CD14-positive monocyte (primary cell): ENCODE data around the gene MOAP1. TPM values are rescaled to one million over a fixed set of nuclear protein-coding genes. Genes with fewer than 3 reads are reported as not detected.

Source experiments
- DNase-seq, 3 donors: peaks; one replicate each; pipeline ENCODE4 v3.0.0-alpha.2; 2011 to 2022
- H2AFZ ChIP-seq: 2 replicates; pipeline ENCODE4 v1.6.0; 2012; ENCODE audit warnings: mild to moderate bottlenecking, low read depth, low read length, inconsistent platforms; ENCODE audit not compliant: insufficient read depth, poor library complexity, severe bottlenecking
- H3K27ac ChIP-seq, 2 donors: 1 replicate in 1 of 2; 2 replicates in 1 of 2; pipeline ENCODE4 v1.5.1; 2012 to 2013; ENCODE audit warnings: low read length in 2 of 2, control low read depth in 1 of 2, inconsistent platforms in 1 of 2, low read depth in 1 of 2, mild to moderate bottlenecking in 1 of 2
- H3K27me3 ChIP-seq, 2 donors: one replicate each; pipeline versions ENCODE4 v1.6.0 to v1.6.1; 2011 to 2013; ENCODE audit warnings: low read length in 2 of 2; ENCODE audit not compliant: control insufficient read depth in 2 of 2, insufficient read depth in 2 of 2
- H3K36me3 ChIP-seq, 2 donors: replicated peaks in 1 of 2; 1 replicate in 1 of 2; 2 replicates in 1 of 2; pipeline versions ENCODE4 v1.5.1 to v1.6.1; 2012 to 2013; ENCODE audit warnings: low read length in 2 of 2, control low read depth in 1 of 2, inconsistent platforms in 1 of 2, mild to moderate bottlenecking in 1 of 2; ENCODE audit not compliant: insufficient read depth in 2 of 2, control insufficient read depth in 1 of 2
- H3K4me1 ChIP-seq, 2 donors: 1 replicate in 1 of 2; 2 replicates in 1 of 2; pipeline versions ENCODE4 v1.5.1 to v1.6.1; 2012 to 2013; ENCODE audit warnings: low read length in 2 of 2, control low read depth in 1 of 2, inconsistent platforms in 1 of 2, mild to moderate bottlenecking in 1 of 2, moderate library complexity in 1 of 2; ENCODE audit not compliant: insufficient read depth in 2 of 2, control insufficient read depth in 1 of 2
- H3K4me2 ChIP-seq: replicated peaks from 2 replicates; pipeline ENCODE3; 2012; ENCODE audit warnings: low read length, moderate library complexity, mild to moderate bottlenecking; ENCODE audit not compliant: poor library complexity, severe bottlenecking; ENCODE audit errors: extremely low read depth
- H3K4me3 ChIP-seq, 3 experiments: fragments of 200-600 bp in 1 of 3; sonication (generic) in 1 of 3; replicated peaks in 1 of 3; 1 replicate in 2 of 3; 2 replicates in 1 of 3; pipeline ENCODE4 v1.5.1; 2011 to 2013; ENCODE audit warnings: low read length in 3 of 3, mild to moderate bottlenecking in 3 of 3, control low read depth in 2 of 3, low read depth in 2 of 3, inconsistent platforms in 1 of 3, moderate library complexity in 1 of 3
- H3K79me2 ChIP-seq: 2 replicates; pipeline ENCODE4 v1.6.0; 2012; ENCODE audit warnings: mild to moderate bottlenecking, control low read depth, inconsistent platforms, low read length, moderate library complexity; ENCODE audit not compliant: insufficient read depth
- H3K9ac ChIP-seq: 2 replicates; pipeline ENCODE4 v1.6.0; 2017; ENCODE audit warnings: low read length, mild to moderate bottlenecking; ENCODE audit not compliant: insufficient read depth, poor library complexity, severe bottlenecking
- H3K9me3 ChIP-seq, 2 donors: replicated peaks in 1 of 2; 1 replicate in 1 of 2; 2 replicates in 1 of 2; pipeline versions ENCODE4 v1.5.1 to v1.6.1; 2012 to 2013; ENCODE audit warnings: low read length in 2 of 2, control low read depth in 1 of 2; ENCODE audit not compliant: control insufficient read depth in 1 of 2, insufficient read depth in 1 of 2
- H4K20me1 ChIP-seq: 2 replicates; pipeline ENCODE4 v1.6.0; 2012; ENCODE audit warnings: mild to moderate bottlenecking, low read length, control low read depth, moderate library complexity; ENCODE audit not compliant: insufficient read depth
- H3K27ac Mint-ChIP-seq, 7 donors: one replicate each; pipeline ENCODE4 v1.8.0; 2020; ENCODE audit warnings: mild to moderate bottlenecking in 7 of 7, mixed read lengths in 7 of 7, moderate library complexity in 6 of 7, inconsistent platforms in 2 of 7
- H3K27me3 Mint-ChIP-seq, 3 donors: one replicate each; pipeline ENCODE4 v1.8.0; 2021 to 2022; ENCODE audit warnings: low read depth in 3 of 3, mild to moderate bottlenecking in 3 of 3, mixed read lengths in 3 of 3, moderate library complexity in 3 of 3, inconsistent platforms in 1 of 3
- H3K36me3 Mint-ChIP-seq, 2 donors: one replicate each; pipeline ENCODE4 v1.8.0; 2020; ENCODE audit warnings: mixed read lengths in 2 of 2, inconsistent platforms in 1 of 2, mild to moderate bottlenecking in 1 of 2
- H3K4me1 Mint-ChIP-seq: one replicate; pipeline ENCODE4 v1.8.0; 2020; ENCODE audit warnings: mild to moderate bottlenecking, mixed read lengths
- H3K4me3 Mint-ChIP-seq, 2 donors: one replicate each; pipeline ENCODE4 v1.8.0; 2020; ENCODE audit warnings: mild to moderate bottlenecking in 2 of 2, mixed read lengths in 2 of 2, moderate library complexity in 1 of 2
- H3K9me3 Mint-ChIP-seq, 7 donors: one replicate each; pipeline ENCODE4 v1.8.0; 2020 to 2022; ENCODE audit warnings: mixed read lengths in 7 of 7, mild to moderate bottlenecking in 6 of 7, moderate library complexity in 6 of 7, inconsistent platforms in 2 of 7
- CTCF ChIP-seq: fragments of 200-600 bp; IDR thresholded peaks from one replicate; pipeline ENCODE4 v1.8.0; 2022; ENCODE audit warnings: antibody characterized with exemption, mild to moderate bottlenecking
- WGBS: methylation state at CpG from one replicate; pipeline ENCODE4 v1.1.5; 2013; ENCODE audit warnings: missing lambda C conversion rate; ENCODE audit not compliant: insufficient coverage; 5-methylcytosine and 5-hydroxymethylcytosine counted together
- intact Hi-C, 2 donors: fragments of 100-400 bp; cut with micrococcal nuclease; formaldehyde crosslinking; loops; one replicate each; pipeline versions ENCODE4 v1.15.0 to v1.15.1; 2023
- polyA plus RNA-seq, 3 donors: library from polyadenylated mRNA; depleted of rRNA in 1 of 3; unstranded in 2 of 3; stranded (reverse) in 1 of 3; fragments of 300-500 nt in 2 of 3; fragments of >200 nt in 1 of 3; fragmentation: Illumina TruSeq in 2 of 3; gene quantifications; 1 replicate in 2 of 3; 2 replicates in 1 of 3; pipeline ENCODE4 v1.2.3, GENCODE V29; 2012 to 2021

Gene MOAP1
- polyA plus RNA-seq, 3 donors: 22.5 to 53.9 (median 22.6) TPM

GRCh38 chr14:93150227-93151208, 34.2 kb downstream of the MOAP1 start:
- peak overlapping the region; percentile 58 for H3K4me2 ChIP-seq
- peak overlapping the region; percentile 35 to 62 for H3K27ac ChIP-seq
- DNase-seq: peak; percentile 36 to 70 (median 67)
- no peak overlapping the region for H3K9ac ChIP-seq
- Mint-ChIP-seq H3K9me3 (peaks cover 0 to 2% (median 0%) of the 10 kb centered on the region in 7 donors), H3K4me1 (peaks cover 34% of the 10 kb centered on the region), H3K4me3 (peak overlapping the region in 1 of 2 donors; percentile 77), H3K27ac (peak overlapping the region; percentile 76 to 91 (median 85)), H3K36me3 (no peaks in the 10 kb centered on the region), H3K27me3 (peaks cover 0 to 5% (median 0%) of the 10 kb centered on the region in 3 donors)
- no peaks in the 10 kb centered on the region for H3K79me2 ChIP-seq
- H3K4me1 ChIP-seq: peaks cover 37 to 44% of the 10 kb centered on the region in 2 donors
- H3K9me3 ChIP-seq: no peaks in the 10 kb centered on the region
- H3K4me3 ChIP-seq: peak overlapping the region; percentile 16 to 64 (median 18)
- H2AFZ ChIP-seq: no peak overlapping the region
- WGBS: 32% methylated on average over 9 of the region's 16 CpGs
- H3K27me3 ChIP-seq: no peaks in the 10 kb centered on the region
- no peaks in the 10 kb centered on the region for H4K20me1 ChIP-seq
- no peaks in the 10 kb centered on the region for H3K36me3 ChIP-seq
- no peak for TF ChIP-seq CTCF
- intact Hi-C loops: loop anchor here in 1 of 2 donors (5.0 kb wide), 1 partner anchor 43 kb away; no protein-coding TSS in a partner anchor

GRCh38 chr14:93148979-93149378, 35.7 kb downstream of the MOAP1 start:
- no peak for DNase-seq
- WGBS: 100% methylated on average over 7 of the region's 8 CpGs
- Histone ChIP-seq H3K36me3 (no peaks in the 10 kb centered on the region), H3K27me3 (no peaks in the 10 kb centered on the region), H3K79me2 (no peaks in the 10 kb centered on the region), H3K4me1 (peaks cover 37 to 44% of the 10 kb centered on the region in 2 donors), H2AFZ (no peak overlapping the region), H3K9ac (no peak overlapping the region), H4K20me1 (no peaks in the 10 kb centered on the region), H3K4me2 (no peak overlapping the region), H3K27ac (no peak overlapping the region), H3K9me3 (no peaks in the 10 kb centered on the region), H3K4me3 (no peak overlapping the region)
- Mint-ChIP-seq H3K27me3 (peaks cover 0 to 5% (median 0%) of the 10 kb centered on the region in 3 donors), H3K9me3 (peaks cover 0 to 5% (median 0%) of the 10 kb centered on the region in 7 donors), H3K4me3 (no peak overlapping the region), H3K27ac (no peak overlapping the region), H3K36me3 (no peaks in the 10 kb centered on the region), H3K4me1 (peaks cover 34% of the 10 kb centered on the region)
- intact Hi-C loops: no loop called here
- no peak for TF ChIP-seq CTCF
